Measurements from ENCODE around the gene GALE.
"Not testable (repeated sequence)": the region's sequence is repeated elsewhere in the genome, so short reads cannot be mapped to it uniquely, and the experiment has no call there.

GALE gene

GRCh38 chr1:23800400-23801337 is at the start of gene GALE:
TSS of gene GALE (minus strand) at chr1:23800754. CDS start at chr1:23799007, 1,747 bp downstream.
- DNase-seq (ENCODE audit: extremely low read depth, low read depth) = peak; percentile 83
- TF ChIP-seq, protein P1, sequence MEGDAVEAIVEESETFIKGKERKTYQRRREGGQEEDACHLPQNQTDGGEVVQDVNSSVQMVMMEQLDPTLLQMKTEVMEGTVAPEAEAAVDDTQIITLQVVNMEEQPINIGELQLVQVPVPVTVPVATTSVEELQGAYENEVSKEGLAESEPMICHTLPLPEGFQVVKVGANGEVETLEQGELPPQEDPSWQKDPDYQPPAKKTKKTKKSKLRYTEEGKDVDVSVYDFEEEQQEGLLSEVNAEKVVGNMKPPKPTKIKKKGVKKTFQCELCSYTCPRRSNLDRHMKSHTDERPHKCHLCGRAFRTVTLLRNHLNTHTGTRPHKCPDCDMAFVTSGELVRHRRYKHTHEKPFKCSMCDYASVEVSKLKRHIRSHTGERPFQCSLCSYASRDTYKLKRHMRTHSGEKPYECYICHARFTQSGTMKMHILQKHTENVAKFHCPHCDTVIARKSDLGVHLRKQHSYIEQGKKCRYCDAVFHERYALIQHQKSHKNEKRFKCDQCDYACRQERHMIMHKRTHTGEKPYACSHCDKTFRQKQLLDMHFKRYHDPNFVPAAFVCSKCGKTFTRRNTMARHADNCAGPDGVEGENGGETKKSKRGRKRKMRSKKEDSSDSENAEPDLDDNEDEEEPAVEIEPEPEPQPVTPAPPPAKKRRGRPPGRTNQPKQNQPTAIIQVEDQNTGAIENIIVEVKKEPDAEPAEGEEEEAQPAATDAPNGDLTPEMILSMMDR (IDR thresholded peaks at IDR 0.05; ENCODE audit: low read depth, low read length) = no peak

- DNase-seq (ENCODE audit: extremely low read depth, low read depth) = no peak
- TF ChIP-seq, protein P1 (IDR thresholded peaks at IDR 0.05; ENCODE audit: low read depth, low read length) = no peak
Measured at GRCh38 chr1:23848673-23849616, 48.4 kb upstream of the GALE start.

DNA sequence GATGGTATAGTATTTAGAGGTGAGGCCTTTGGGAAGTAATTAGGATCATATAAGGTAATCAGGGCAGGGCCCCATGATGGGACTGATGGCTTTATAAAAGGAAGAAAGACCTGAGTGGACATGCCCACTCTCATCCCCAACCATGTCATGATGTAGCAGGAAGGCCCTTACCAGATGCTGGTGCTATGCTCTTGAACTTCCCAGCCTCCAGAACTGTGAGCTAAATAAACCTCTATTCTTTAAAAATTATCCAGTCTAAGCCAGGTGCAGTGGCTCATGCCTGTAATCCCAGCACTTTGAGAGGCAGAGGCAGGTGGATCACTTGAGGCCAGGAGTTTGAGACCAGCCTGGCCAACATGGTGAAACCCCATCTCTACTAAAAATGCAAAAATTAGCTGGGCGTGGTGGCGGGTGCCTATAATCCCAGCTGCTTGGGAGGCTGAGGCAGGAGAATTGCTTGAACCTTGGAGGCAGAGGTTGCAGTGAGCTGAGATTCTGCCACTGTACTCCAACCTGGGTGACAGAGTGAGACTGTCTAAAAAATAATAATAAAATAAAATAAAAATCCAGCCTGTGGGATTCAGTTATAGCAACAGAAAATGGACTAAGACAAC is 47.0 kb upstream of the GALE start:
- not testable (repeated sequence) for DNase-seq (ENCODE audit: extremely low read depth, low read depth)

- TF ChIP-seq, protein P1 (IDR thresholded peaks at IDR 0.05; ENCODE audit: low read depth, low read length) = no peak
- DNase-seq (ENCODE audit: extremely low read depth, low read depth) = no peak
Measured at GRCh38 chr1:23845163-23845562, 44.6 kb upstream of the GALE start.

DNA sequence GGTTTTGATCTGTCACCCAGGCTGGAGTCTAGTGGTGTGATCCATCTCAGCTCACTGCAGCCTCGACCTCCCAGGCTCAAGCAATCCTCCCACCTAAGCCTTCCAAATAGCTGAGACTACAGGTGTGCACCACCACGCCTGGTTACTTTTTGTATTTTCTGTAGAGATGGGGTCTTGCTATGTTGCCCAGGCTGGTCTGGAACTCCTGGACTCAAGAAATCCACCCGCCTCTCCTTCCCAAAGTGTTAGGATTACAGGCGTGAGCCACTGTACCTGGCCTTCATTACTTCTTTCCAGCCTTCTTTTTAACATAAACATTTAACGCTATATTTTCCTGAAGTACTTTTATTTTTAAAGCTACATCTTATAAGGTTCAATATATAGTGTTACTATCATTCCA is 43.1 kb upstream of the GALE start:
- no peak for DNase-seq (ENCODE audit: extremely low read depth, low read depth)
- TF ChIP-seq, protein P1 (IDR thresholded peaks at IDR 0.05; ENCODE audit: low read depth, low read length) = no peak

GRCh38 chr1:23838401-23838866 is 37.9 kb upstream of the GALE start:
- peak; percentile 5 for DNase-seq (ENCODE audit: extremely low read depth, low read depth)
- TF ChIP-seq, protein P1 (IDR thresholded peaks at IDR 0.05; ENCODE audit: low read depth, low read length) = no peak

DNA sequence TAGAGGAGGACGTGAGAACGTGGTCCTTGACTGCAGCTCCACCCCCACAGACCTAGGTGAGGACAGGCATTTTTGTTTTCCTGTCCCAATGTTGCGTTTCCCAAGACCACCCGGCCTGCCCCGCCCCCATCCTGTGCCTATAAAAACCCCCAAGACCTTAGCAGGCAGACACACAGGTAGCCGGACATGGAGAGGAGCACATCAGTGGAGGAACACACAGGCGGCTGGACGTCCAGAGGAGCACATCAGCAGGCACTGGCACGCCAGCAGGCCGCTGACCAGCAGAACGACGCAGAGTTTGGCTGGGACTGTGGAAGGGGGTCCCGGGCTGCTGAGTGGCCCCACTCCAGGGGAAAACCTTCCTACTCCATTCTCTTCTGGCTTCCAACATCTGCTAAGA is 37.4 kb upstream of the GALE start:
- TF ChIP-seq, protein P1 (IDR thresholded peaks at IDR 0.05; ENCODE audit: low read depth, low read length) = no peak
- DNase-seq (ENCODE audit: extremely low read depth, low read depth) = no peak
